OCI-LY7 (cell line): ENCODE results near the gene FGFRL1. TPM values are rescaled to one million over a fixed set of nuclear protein-coding genes. Genes with fewer than 3 reads are reported as not detected.

ENCODE experiments used
- BruUV-seq: library from RNA; stranded (reverse); fragments of 400-500 nt; replicated peaks from 2 replicates; lab custom pipeline; 2021; lab: Mats Ljungman, UMichigan
- CTCF ChIA-PET: fragments of 300-600 bp; sonication (Branson Sonifier 250); formaldehyde crosslinking; loops from one replicate; lab custom pipeline; 2022; ENCODE audit warnings: antibody characterized with exemption; ENCODE audit not compliant: unreplicated experiment; lab: Charles Lee
- POLR2A ChIA-PET: fragments of 300-600 bp; sonication (Branson Sonifier 250); formaldehyde crosslinking; loops from one replicate; lab custom pipeline; 2022; ENCODE audit warnings: antibody characterized with exemption; lab: Charles Lee
- DNase-seq: peaks from one replicate; pipeline ENCODE4 v3.0.0-alpha.2; 2015; ENCODE audit warnings: low spot score
- H2AFZ ChIP-seq: fragments of 200-600 bp; sonication (generic), shearing (Covaris generic); 2 replicates; pipeline ENCODE4 v1.6.1; 2014; ENCODE audit warnings: mild to moderate bottlenecking, antibody characterized with exemption, low read length, moderate library complexity
- H3K27ac ChIP-seq: fragments of 200-600 bp; sonication (generic); 2 replicates; pipeline ENCODE4 v1.5.1; 2014; ENCODE audit warnings: mixed run types, low read depth, mild to moderate bottlenecking, moderate library complexity, low read length, inconsistent platforms; ENCODE audit not compliant: poor library complexity, severe bottlenecking
- H3K36me3 ChIP-seq: fragments of 200-600 bp; sonication (generic); 2 replicates; pipeline ENCODE4 v1.6.1; 2014; ENCODE audit warnings: mild to moderate bottlenecking, antibody characterized with exemption, low read length, moderate library complexity, mixed read lengths; ENCODE audit not compliant: insufficient read depth
- H3K4me1 ChIP-seq: fragments of 200-600 bp; sonication (generic); 2 replicates; pipeline ENCODE4 v1.5.1; 2014; ENCODE audit warnings: mild to moderate bottlenecking, low read length; ENCODE audit not compliant: insufficient read depth, poor library complexity, severe bottlenecking
- H3K4me2 ChIP-seq: fragments of 200-600 bp; sonication (generic); 2 replicates; pipeline ENCODE4 v1.6.1; 2014; ENCODE audit warnings: mild to moderate bottlenecking, low read length
- H3K4me3 ChIP-seq: fragments of 200-600 bp; sonication (generic); 2 replicates; pipeline ENCODE4 v1.5.1; 2014; ENCODE audit warnings: mild to moderate bottlenecking, low read depth, low read length; ENCODE audit not compliant: poor library complexity, severe bottlenecking
- H3K79me2 ChIP-seq: fragments of 200-600 bp; sonication (generic); 2 replicates; pipeline ENCODE4 v1.6.1; 2016; ENCODE audit warnings: low read depth, mild to moderate bottlenecking, low read length, moderate library complexity, mixed read lengths; ENCODE audit not compliant: insufficient read depth
- H3K9me2 ChIP-seq: fragments of 200-600 bp; sonication (generic); 2 replicates; pipeline ENCODE4 v1.6.1; 2016; ENCODE audit warnings: mild to moderate bottlenecking, low read length, mixed read lengths; ENCODE audit not compliant: insufficient read depth
- H3K9me3 ChIP-seq: fragments of 200-600 bp; sonication (generic); 2 replicates; pipeline ENCODE4 v1.6.1; 2014; ENCODE audit warnings: mild to moderate bottlenecking, mixed run types, low read length, mixed read lengths
- H4K20me1 ChIP-seq: fragments of 200-600 bp; sonication (generic); 2 replicates; pipeline ENCODE4 v1.6.1; 2014; ENCODE audit warnings: mild to moderate bottlenecking, antibody characterized with exemption, low read length, moderate library complexity, mixed read lengths; ENCODE audit not compliant: insufficient read depth
- EZH2phosphoT487 ChIP-seq: fragments of 200-600 bp; sonication (generic); IDR thresholded peaks from 2 replicates; pipeline ENCODE4 v1.6.1; 2018; ENCODE audit warnings: low read depth, borderline replicate concordance, mild to moderate bottlenecking, mixed run types, antibody characterized with exemption, low read length, moderate library complexity, mixed read lengths
- intact Hi-C: fragments of 100-400 bp; cut with micrococcal nuclease; formaldehyde crosslinking; loops from one replicate; pipeline ENCODE4 v1.10.0; 2022; ENCODE audit not compliant: unreplicated experiment
- total RNA-seq, 2 experiments: library from RNA; depleted of rRNA in 1 of 2; stranded (reverse); fragments of >200 nt in 1 of 2; shearing (Covaris generic) in 1 of 2; gene quantifications; 2 replicates each; pipeline ENCODE4 v1.2.3, GENCODE V29; 2014 to 2022
- TF ChIP-seq, protein P1 (sequence below): fragments of 200-600 bp; sonication (generic); conservative IDR thresholded peaks from 2 replicates; pipeline ENCODE4 v1.5.1; 2014; ENCODE audit warnings: mild to moderate bottlenecking, antibody characterized with exemption, low read length, moderate library complexity, mixed read lengths

FGFRL1 gene
- total RNA-seq, 2 experiments from 2014 or later, result 1.4 to 2.7 TPM

DNA sequence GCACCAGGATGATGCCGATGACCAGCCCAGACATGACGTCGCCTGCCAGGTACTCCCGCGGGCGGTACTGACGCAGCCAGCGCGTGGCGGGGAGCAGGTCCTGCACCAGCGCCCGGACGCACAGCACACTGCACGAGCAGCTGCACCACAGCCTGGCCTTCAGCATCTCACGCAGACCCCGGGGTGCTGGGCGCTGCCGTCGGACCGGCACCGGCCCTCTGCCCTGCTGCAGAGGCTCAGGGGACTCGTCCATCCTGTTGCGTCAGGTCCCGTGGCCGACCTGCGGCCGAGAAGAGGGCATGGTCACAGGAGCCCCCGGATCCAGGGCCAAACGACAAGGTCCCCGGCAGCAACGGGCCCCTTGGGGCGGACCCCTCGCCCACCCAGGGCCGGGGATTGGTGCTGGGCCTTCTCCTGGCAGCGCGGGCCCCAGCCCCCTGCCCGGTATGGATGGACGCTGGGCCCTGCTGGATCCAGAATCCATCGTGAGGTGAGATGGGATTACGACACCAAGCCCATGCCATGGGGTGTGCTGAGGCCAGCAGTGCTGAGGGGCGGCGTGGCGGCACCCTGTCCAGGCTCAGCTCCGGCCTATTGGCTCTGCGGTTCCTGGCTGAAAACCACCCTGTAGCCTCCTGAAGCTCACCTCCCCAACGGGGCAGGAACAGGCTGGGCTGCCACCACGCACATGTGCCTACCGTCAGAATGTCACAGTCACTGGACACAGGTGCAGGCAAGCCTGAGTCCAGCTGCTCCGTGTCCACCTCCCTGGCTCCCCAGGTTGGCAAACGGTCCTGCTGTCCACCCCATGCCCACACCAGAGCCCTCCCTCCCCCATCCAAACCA is 19.8 kb upstream of the FGFRL1 start:
- ChIA-PET POLR2A (no interaction called here), CTCF (no interaction called here)
- no peaks in the 10 kb centered on the region for H3K9me2 ChIP-seq
- H3K9me3 ChIP-seq, result no peaks in the 10 kb centered on the region
- H3K36me3 ChIP-seq, result no peaks in the 10 kb centered on the region
- no peak overlapping the region for H3K4me3 ChIP-seq
- H3K79me2 ChIP-seq, result no peaks in the 10 kb centered on the region
- no TSS peak for BruUV-seq
- TF ChIP-seq, protein P1, sequence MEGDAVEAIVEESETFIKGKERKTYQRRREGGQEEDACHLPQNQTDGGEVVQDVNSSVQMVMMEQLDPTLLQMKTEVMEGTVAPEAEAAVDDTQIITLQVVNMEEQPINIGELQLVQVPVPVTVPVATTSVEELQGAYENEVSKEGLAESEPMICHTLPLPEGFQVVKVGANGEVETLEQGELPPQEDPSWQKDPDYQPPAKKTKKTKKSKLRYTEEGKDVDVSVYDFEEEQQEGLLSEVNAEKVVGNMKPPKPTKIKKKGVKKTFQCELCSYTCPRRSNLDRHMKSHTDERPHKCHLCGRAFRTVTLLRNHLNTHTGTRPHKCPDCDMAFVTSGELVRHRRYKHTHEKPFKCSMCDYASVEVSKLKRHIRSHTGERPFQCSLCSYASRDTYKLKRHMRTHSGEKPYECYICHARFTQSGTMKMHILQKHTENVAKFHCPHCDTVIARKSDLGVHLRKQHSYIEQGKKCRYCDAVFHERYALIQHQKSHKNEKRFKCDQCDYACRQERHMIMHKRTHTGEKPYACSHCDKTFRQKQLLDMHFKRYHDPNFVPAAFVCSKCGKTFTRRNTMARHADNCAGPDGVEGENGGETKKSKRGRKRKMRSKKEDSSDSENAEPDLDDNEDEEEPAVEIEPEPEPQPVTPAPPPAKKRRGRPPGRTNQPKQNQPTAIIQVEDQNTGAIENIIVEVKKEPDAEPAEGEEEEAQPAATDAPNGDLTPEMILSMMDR, result no peak
- TF ChIP-seq EZH2phosphoT487, result no peak
- no peak overlapping the region for H3K4me2 ChIP-seq
- intact Hi-C loops, result no loop called here
- H2AFZ ChIP-seq, result no peak overlapping the region
- no peak overlapping the region for H3K27ac ChIP-seq
- H4K20me1 ChIP-seq, result no peaks in the 10 kb centered on the region
- DNase-seq, result no peak
- no peaks in the 10 kb centered on the region for H3K4me1 ChIP-seq

DNA sequence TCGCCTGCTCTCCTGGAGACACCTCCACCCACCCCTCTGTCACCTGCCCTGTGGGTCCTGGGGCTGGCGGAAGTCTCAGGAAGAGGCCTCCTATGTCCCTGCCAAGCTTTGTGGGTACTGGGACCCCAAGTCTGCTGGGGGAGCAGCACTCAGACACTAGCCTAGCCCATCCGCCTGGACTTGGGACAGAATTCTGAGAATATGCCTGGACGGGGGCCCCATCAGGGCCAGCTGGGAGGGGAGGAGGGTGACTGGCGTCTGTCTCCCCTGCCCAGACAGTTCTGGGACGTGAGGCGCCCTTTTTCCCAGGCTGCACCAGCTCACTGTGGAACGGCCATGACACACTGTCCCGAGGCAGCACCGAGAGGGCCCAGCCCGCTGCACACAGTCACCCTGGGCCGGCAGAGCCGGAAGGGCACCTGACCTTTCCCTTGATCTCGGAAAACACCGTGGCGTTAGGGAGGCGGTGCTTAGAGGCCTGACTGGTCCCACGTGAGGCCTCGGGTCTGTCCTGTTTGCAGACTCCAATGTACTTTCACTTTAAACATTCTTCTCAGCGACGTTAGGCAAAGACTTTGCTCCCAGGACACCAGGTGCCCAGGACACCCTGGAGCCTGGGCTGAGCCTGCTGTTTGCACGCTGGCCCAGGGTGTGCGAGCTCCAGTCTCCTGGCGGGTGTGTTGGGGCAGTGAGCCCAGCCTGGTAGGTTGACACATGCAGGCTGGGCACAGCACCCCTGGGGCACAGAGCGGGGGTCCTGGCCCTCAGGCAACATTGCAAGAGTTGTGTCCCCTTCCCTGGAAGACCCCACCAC is 18.9 kb upstream of the FGFRL1 start:
- POLR2A ChIA-PET, result no interaction called here
- no peak overlapping the region for H3K27ac ChIP-seq
- intact Hi-C loops, result no loop called here

More for the DNA sequence above, 18.9 kb upstream of the FGFRL1 start:
- CTCF ChIA-PET, result no interaction called here
- no peak overlapping the region for H3K4me2 ChIP-seq
- no peaks in the 10 kb centered on the region for H3K9me3 ChIP-seq
- H3K36me3 ChIP-seq, result no peaks in the 10 kb centered on the region
- no peak for TF ChIP-seq EZH2phosphoT487
- TF ChIP-seq, protein P1, result no peak
- no peaks in the 10 kb centered on the region for H4K20me1 ChIP-seq
- no peaks in the 10 kb centered on the region for H3K9me2 ChIP-seq
- H3K79me2 ChIP-seq, result no peaks in the 10 kb centered on the region
- H3K4me1 ChIP-seq, result no peaks in the 10 kb centered on the region
- no peak for DNase-seq
- no TSS peak for BruUV-seq
- no peak overlapping the region for H3K4me3 ChIP-seq
- H2AFZ ChIP-seq, result no peak overlapping the region
